IPS-20b (cell line): ENCODE results near the gene TARBP1.
"Not testable (repeated sequence)": the region's sequence is repeated elsewhere in the genome, so short reads cannot be mapped to it uniquely, and the experiment has no call there.

Experiments
- H3K27ac ChIP-seq: one replicate; pipeline ENCODE4 v1.5.1; 2013; ENCODE audit warnings: low read length
- H3K27me3 ChIP-seq: 2 replicates; pipeline ENCODE4 v1.6.1; 2013; ENCODE audit warnings: mild to moderate bottlenecking, low read length, inconsistent platforms; ENCODE audit not compliant: insufficient read depth
- H3K36me3 ChIP-seq: 2 replicates; pipeline ENCODE4 v1.6.1; 2013; ENCODE audit warnings: low read depth, mild to moderate bottlenecking, inconsistent platforms, low read length, moderate library complexity; ENCODE audit not compliant: insufficient read depth
- H3K4me1 ChIP-seq: 2 replicates; pipeline ENCODE4 v1.6.1; 2013; ENCODE audit warnings: mild to moderate bottlenecking, control low read depth, inconsistent platforms, low read length, moderate library complexity; ENCODE audit not compliant: insufficient read depth
- H3K4me3 ChIP-seq: 2 replicates; pipeline ENCODE4 v1.5.1; 2013; ENCODE audit warnings: mild to moderate bottlenecking, low read length, inconsistent platforms
- H3K9ac ChIP-seq: 2 replicates; pipeline ENCODE4 v1.6.1; 2013; ENCODE audit warnings: low read depth, mild to moderate bottlenecking, inconsistent platforms, low read length, moderate library complexity
- H3K9me3 ChIP-seq: 2 replicates; pipeline ENCODE4 v1.6.1; 2013; ENCODE audit warnings: mild to moderate bottlenecking, low read depth, low read length, inconsistent platforms; ENCODE audit not compliant: insufficient read depth

TARBP1 gene

DNA sequence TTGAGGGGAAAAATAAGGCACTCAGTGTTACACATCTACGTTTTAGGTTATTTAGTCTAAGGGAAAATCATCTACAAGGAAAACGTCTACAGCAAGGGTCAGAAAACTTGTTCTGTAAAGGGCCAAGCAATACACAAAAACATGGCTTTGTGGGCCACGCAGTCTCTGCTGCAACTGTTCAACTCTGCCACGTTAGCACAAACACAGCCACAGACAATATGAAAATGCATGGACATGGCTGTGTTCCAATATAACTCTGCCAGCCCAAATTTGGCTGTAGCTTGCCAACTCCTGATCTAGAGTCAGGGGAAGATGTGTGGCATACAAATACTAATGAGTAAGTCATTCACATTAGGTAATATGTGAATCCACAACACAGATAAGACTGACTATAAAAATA is 65.0 kb downstream of the TARBP1 start:
- H3K9ac ChIP-seq: no peak overlapping the region
- no peak overlapping the region for H3K4me3 ChIP-seq
- no peaks in the 10 kb centered on the region for H3K9me3 ChIP-seq
- H3K4me1 ChIP-seq: no peaks in the 10 kb centered on the region
- peaks cover 41% of the 10 kb centered on the region for H3K36me3 ChIP-seq
- no peak overlapping the region for H3K27ac ChIP-seq
- H3K27me3 ChIP-seq: no peaks in the 10 kb centered on the region

DNA sequence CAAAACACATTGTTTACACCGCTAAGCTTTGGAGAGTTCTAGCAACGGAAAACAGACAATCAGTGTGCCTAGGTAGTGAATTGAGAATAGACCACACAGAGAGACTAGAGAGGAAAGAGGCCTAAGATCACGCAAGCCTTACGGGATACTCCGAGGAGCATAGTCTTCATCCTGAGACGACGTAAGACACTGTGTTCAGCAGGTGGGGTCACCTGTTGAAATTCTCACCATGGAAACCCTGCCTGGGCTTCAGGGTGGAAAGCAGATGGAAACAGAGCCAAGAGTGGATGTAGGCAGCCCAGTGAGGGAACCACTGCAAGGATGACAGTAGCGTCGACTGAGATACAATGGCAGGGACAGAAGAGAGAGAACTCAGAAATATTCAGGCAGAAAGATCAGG is 65.5 kb downstream of the TARBP1 start:
- peaks cover 45% of the 10 kb centered on the region for H3K36me3 ChIP-seq
- no peak overlapping the region for H3K4me3 ChIP-seq
- no peaks in the 10 kb centered on the region for H3K27me3 ChIP-seq
- H3K4me1 ChIP-seq: no peaks in the 10 kb centered on the region
- H3K9ac ChIP-seq: no peak overlapping the region
- no peaks in the 10 kb centered on the region for H3K9me3 ChIP-seq
- H3K27ac ChIP-seq: no peak overlapping the region

DNA sequence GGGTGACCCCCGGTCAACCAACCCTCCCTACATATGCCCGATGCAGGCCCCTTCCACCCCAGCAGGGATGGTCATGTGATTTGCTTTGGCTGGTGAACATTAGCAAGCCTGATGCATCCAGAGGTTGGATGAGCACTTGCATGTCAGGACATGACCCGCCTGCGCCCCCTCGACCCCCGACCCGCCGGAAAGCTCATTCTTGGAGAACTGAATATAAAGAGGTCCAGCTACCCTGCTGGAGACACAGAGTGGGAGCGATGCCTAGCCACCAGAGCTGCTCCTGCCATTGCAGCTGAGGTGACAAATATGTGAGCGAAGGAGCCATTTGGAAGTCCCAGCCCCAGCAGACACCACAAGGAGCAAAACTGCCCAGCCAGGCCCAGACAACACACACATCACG is 66.1 kb downstream of the TARBP1 start:
- Histone ChIP-seq H3K9me3 (no peaks in the 10 kb centered on the region), H3K36me3 (peaks cover 47% of the 10 kb centered on the region), H3K4me3 (no peak overlapping the region), H3K27ac (no peak overlapping the region), H3K27me3 (no peaks in the 10 kb centered on the region), H3K4me1 (no peaks in the 10 kb centered on the region), H3K9ac (no peak overlapping the region)

- H3K27me3 ChIP-seq: no peaks in the 10 kb centered on the region
- no peak overlapping the region for H3K27ac ChIP-seq
- no peaks in the 10 kb centered on the region for H3K4me1 ChIP-seq
- no peak overlapping the region for H3K4me3 ChIP-seq
- H3K36me3 ChIP-seq: peaks cover 46% of the 10 kb centered on the region
- no peak overlapping the region for H3K9ac ChIP-seq
- H3K9me3 ChIP-seq: no peaks in the 10 kb centered on the region
These were observed 69.7 kb downstream of the TARBP1 start for GRCh38 chr1:234409328-234409727.

DNA sequence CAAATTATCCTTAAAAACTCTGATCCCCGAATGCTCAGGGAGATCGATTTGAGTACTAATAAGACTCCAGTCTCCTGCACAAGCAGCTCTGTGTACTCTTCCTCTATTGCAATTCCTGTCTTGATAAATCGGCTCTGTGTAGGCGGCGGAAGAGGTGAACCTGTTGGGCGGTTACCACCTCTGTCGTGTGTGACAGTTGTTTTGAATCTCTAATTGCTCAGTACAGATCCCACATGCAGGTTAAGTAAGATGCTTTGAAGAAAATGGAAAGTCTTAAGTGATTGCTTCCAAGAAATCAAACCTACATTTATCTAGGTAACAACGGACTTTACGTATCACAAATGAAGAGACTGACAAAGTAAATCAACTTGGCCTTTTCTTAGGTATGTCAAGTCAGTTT is 70.2 kb downstream of the TARBP1 start:
- H3K9me3 ChIP-seq: no peaks in the 10 kb centered on the region
- no peaks in the 10 kb centered on the region for H3K4me1 ChIP-seq
- H3K36me3 ChIP-seq: peaks cover 46% of the 10 kb centered on the region
- H3K27ac ChIP-seq: no peak overlapping the region
- H3K27me3 ChIP-seq: no peaks in the 10 kb centered on the region
- no peak overlapping the region for H3K4me3 ChIP-seq
- H3K9ac ChIP-seq: no peak overlapping the region

DNA sequence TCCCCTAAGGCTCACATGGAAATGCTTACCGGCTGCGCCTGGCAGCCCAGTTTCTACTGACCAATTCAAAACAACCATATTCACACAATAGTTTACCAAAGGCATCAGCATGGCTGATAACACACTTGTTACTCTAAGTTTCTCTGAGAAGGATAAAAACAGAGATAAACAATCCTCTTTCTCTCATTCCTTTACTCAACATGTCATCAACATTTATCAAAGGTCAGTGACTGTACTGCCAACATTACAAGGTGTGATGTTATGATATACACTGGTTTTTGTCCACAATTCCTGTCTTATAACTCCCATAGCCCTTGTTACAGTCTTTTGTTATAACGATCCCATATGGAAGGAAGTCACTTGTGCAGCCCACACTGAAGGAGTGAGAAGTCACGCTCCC is 72.1 kb downstream of the TARBP1 start:
- H3K9ac ChIP-seq: no peak overlapping the region
- H3K27ac ChIP-seq: no peak overlapping the region
- peaks cover 33% of the 10 kb centered on the region for H3K36me3 ChIP-seq
- H3K4me3 ChIP-seq: no peak overlapping the region
- no peaks in the 10 kb centered on the region for H3K9me3 ChIP-seq
- H3K27me3 ChIP-seq: no peaks in the 10 kb centered on the region
- H3K4me1 ChIP-seq: no peaks in the 10 kb centered on the region

DNA sequence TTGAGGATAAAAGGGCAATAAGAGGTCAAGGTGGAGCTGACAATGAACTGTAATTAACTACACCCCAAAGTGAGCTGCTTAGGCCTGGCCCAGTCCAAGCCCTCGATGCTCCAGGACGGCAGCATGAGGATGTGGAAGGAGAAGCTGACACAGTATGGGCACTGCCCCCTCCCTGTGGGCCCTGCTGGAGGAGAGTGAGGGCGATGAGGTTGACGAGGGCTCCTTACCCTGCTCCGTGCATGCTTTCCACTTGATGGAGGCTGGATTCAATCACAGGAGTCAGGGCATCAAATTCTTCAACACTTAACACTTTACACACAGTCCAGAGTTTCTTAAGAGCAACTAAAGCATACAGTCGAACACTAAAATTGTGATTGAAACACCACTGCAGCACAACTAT is 73.3 kb downstream of the TARBP1 start:
- H3K9ac ChIP-seq: no peak overlapping the region
- no peak overlapping the region for H3K4me3 ChIP-seq
- no peaks in the 10 kb centered on the region for H3K9me3 ChIP-seq
- H3K4me1 ChIP-seq: no peaks in the 10 kb centered on the region
- H3K36me3 ChIP-seq: peaks cover 33% of the 10 kb centered on the region
- H3K27ac ChIP-seq: no peak overlapping the region
- no peaks in the 10 kb centered on the region for H3K27me3 ChIP-seq

DNA sequence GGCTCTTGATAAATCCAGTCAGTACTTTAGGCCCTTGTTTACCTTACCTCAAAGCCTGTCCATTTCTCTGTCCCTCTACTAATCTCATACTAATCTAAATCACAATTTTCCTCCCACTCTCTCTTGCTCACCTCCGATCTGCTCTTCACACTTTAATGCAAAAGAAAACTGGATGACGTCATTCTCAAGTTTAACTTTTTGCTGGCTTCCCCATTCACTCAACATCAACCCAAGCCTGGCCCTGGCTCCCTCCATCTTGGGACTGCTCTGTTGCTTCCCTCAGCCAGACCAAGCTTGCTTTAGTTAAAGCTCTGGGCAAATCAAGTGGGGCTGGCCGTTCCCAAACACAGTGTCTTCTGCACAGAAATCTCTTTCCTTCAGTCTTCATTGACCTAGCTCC is 76.0 kb downstream of the TARBP1 start:
- H3K36me3 ChIP-seq: peaks cover 22% of the 10 kb centered on the region
- H3K27me3 ChIP-seq: no peaks in the 10 kb centered on the region
- H3K27ac ChIP-seq: no peak overlapping the region
- no peak overlapping the region for H3K9ac ChIP-seq
- no peaks in the 10 kb centered on the region for H3K4me1 ChIP-seq
- H3K4me3 ChIP-seq: no peak overlapping the region
- no peaks in the 10 kb centered on the region for H3K9me3 ChIP-seq

DNA sequence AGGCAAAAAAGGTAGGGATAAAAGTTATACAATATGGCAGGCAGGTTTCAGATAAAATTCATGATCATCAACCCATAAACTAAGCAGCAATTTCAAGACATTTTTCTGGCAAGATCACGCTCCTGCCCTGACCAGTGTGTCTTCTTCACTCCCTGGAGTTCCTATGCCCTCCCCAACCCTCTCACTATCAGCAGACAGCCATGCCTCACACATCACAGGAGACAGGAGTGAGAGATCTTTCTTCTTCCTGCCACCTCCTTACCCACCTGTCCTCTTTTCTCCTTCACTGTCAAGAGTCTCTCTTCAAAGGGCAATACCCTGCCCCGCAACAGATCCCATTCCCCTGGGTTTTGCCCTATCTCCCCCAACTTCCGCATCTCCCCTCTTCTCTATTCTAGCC is 77.3 kb downstream of the TARBP1 start:
- Histone ChIP-seq H3K36me3 (peaks cover 22% of the 10 kb centered on the region), H3K9ac (no peak overlapping the region), H3K4me3 (no peak overlapping the region), H3K4me1 (no peaks in the 10 kb centered on the region), H3K9me3 (no peaks in the 10 kb centered on the region), H3K27me3 (no peaks in the 10 kb centered on the region), H3K27ac (no peak overlapping the region)

DNA sequence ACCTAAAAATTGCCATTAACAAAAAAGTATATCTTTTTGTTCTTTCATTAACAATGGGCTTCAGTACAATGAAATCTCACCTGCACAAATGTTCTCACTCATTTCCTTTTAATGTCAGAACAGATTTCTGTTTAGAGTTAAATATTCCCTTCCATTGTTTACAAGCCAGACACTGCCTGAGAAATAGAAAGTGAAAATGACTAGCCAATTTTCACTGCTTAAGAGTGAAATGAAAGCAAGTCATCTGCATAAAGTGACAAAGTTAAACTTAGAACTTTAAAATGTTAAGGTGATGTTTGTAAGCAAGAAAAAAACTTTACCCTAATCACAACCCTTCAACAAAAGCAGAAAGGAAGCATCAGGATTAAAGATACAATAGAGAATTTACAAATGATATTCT is 78.2 kb downstream of the TARBP1 start:
- Histone ChIP-seq H3K27ac (no peak overlapping the region), H3K9ac (no peak overlapping the region), H3K36me3 (peaks cover 19% of the 10 kb centered on the region)

DNA sequence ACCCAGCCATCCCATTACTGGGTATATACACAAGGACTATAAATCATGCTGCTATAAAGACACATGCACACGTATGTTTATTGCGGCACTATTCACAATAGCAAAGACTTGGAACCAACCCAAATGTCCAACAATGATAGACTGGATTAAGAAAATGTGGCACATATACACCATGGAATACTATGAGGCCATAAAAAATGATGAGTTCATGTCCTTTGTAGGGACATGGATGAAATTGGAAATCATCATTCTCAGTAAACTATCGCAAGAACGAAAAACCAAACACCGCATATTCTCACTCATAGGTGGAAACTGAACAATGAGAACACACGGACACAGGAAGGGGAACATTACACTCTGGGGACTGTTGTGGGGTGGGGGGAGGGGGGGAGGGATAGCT is 79.5 kb downstream of the TARBP1 start:
- not testable (repeated sequence) for H3K27me3 ChIP-seq, H3K27ac ChIP-seq, H3K4me3 ChIP-seq, H3K4me1 ChIP-seq, H3K9ac ChIP-seq, H3K9me3 ChIP-seq
- H3K36me3 ChIP-seq: 0 out of 2 replicates have a peak, but pooled peaks cover 12% of the 10 kb centered on the region

More for the DNA sequence above, 78.2 kb downstream of the TARBP1 start:
- Histone ChIP-seq H3K27me3 (no peaks in the 10 kb centered on the region), H3K9me3 (no peaks in the 10 kb centered on the region), H3K4me3 (no peak overlapping the region), H3K4me1 (no peaks in the 10 kb centered on the region)

GRCh38 chr1:234398849-234399381 is 80.1 kb downstream of the TARBP1 start:
- H3K36me3 ChIP-seq: 0 out of 2 replicates have a peak, but pooled peaks cover 12% of the 10 kb centered on the region
- H3K9me3 ChIP-seq: no peaks in the 10 kb centered on the region
- no peaks in the 10 kb centered on the region for H3K27me3 ChIP-seq
- no peaks in the 10 kb centered on the region for H3K4me1 ChIP-seq
- H3K9ac ChIP-seq: no peak overlapping the region
- no peak overlapping the region for H3K4me3 ChIP-seq
- no peak overlapping the region for H3K27ac ChIP-seq

- no peak overlapping the region for H3K27ac ChIP-seq
- no peaks in the 10 kb centered on the region for H3K9me3 ChIP-seq
- no peak overlapping the region for H3K9ac ChIP-seq
- no peaks in the 10 kb centered on the region for H3K27me3 ChIP-seq
- H3K4me3 ChIP-seq: no peak overlapping the region
- peaks cover 18% of the 10 kb centered on the region for H3K36me3 ChIP-seq
- H3K4me1 ChIP-seq: no peaks in the 10 kb centered on the region
These were observed 81.2 kb downstream of the TARBP1 start for GRCh38 chr1:234397732-234398131.
